ENCODE measurements around the gene PLPP4.

Gene PLPP4

DNA sequence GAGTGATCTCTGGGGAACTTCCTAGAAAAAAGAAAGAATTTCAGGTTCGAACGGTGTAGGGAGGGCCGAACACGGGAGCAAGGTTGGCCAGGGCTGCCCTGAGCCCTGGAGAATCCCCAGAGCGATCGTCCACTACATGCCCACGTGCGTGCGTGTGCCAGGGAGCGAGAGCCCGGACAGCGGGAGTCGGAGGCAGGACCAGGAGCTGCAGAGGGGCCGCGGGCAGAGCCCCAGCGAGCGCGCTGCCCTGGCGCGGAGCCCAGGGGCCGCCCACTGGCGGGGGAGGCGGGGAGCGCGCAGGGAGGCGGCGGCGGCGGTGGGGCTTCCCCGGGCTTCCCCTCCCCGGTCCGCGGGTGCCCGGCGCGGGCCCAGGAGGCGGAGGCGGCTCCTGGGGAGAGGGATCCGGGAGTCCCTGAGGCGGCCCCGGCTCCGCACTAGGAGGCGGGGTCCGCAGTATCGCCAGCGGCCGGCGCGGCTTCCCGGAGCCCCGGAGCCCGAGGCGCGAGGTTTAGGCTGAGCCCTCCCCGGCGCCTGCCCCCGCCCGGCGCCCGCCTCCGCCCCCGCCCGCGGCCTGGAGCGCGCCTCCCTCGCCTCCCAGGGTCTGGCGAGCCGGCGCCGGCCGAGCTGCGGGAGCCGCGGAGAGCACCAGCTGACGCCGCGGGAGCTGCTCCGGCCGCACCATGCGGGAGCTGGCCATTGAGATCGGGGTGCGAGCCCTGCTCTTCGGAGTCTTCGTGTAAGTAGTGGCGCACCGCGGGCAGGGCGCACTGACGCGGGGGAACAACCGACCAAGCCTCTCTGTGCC lies at the start of gene PLPP4:
PLPP4 (plus strand) TSS at position 602 of the 805 bp plus-strand sequence; CDS start at position 681, 79 bp downstream.
- peak; percentile 48 for DNase-seq

DNA sequence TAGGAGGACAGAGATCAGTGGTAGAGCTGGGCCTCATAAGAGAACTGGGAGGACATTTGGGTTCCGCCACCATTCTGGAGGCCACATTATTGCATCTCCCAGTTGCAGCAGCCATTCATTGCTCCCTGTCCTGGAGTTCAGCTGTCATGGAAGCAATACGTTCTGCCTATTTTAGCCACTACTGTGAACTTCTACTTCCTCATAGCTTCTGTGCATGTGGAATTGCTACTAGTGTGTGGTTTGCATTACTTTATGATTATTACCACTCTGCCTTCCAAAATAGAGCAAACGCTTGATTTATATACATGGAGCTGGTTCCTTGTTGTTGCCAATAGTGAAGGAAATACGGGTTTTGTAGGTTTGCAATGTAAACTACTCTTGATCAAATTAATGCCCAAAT lies 47.2 kb upstream of the PLPP4 start:
- DNase-seq: no peak

DNA sequence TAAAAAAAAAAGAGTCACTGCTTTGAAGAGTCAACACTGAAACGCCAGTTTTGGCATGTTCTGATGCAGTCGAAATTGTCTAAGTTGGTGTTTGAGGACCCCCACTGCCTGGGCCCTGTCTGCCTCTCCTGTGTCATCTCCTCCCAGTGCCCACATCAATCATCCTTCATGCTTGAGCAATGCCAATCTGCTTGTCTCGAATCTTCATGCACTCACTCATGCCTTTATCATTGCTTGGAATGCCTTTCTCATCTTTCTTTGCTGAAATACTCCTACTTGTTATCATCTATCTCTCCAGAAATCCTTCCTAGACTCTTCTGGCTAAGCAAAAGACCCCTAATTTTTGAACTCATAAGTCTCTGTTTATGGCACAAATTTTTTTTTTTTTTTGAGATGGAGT lies 42.1 kb upstream of the PLPP4 start:
- no peak for DNase-seq

DNA sequence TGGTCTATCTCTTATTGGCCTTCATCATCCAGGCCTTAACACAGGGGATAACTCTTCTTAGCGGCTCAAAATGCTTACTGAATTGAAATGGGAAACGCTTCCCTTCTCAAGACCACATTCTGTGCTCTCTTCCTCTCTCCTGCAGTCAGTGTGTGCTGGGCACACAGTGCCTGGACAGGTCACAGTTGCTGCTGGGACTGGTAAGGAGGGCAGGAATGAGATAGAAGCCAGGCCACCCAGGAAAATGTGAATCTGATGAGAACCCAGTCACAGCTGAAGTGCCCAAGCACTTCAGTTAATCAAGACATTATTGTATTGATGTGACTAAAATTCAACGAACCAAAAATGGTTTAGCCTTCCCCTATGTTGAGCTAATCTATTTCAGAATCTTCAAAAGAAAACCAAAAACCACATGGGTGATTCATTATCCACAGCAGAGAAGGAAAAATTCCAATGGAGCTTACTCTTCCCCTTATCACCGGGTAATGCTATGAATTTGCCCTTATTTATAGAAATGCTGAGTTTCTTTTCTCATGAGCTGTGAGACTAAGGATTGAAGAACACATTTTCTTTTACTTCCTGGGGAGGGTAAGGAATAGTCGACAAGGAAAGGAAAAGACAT lies 41.2 kb upstream of the PLPP4 start:
- DNase-seq: no peak

DNA sequence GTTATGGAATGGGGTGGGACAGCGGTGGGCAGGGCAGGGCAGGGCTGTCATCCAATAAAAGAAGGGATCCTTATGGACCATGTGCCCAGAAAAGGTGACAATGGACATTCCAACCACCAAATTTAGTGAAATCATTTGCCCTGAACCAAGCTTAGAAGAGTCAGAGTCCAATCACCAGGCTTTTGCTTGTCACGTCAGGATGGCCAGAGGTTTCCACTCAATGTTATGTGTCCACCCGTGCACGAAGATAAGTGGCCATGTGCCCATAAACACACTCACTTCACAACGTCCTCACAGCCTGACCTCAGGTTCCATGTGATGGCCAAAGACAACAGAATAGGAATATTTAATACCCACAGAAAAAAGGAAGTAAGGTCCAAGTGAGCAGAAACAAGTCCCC lies 36.6 kb upstream of the PLPP4 start:
- no peak for DNase-seq

DNA sequence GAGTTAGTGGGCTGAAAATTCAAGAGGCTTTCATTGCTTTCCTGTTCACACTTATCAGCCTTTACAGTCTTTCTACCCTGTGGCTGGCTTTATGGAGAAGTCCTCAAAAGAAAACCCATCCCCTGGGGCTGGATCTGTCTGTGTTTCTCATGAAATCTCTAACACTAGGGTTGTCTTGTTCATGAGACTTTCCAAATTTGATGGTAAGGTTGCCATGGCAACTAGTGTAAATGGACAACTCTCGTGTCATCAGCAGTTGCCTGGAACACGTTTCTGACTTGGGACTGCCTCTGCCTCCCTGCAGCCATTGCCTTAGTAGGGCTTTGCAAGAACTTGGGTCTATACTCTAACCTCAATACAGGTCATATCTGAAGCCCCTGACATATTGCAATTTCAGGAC lies 35.8 kb upstream of the PLPP4 start:
- no peak for DNase-seq

DNA sequence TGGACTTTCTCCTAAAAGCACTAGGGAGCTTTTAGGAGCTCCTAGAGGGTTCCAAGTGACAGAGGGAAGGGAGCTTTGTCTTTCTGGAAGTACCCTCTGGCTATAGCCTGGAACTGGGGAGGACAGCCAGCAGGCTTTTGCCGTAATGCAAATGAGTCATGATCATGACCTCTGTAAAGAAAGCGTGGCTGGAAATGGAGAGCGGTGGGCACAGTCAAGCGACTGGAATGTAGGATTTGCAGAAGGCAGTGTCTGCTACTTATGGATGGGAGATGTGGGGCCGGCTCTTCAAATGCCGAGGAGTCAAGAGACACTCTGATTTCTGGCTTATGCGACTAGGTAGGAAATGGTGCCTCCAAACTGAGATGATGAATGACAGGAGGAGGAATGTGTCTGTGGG lies 34.6 kb upstream of the PLPP4 start:
- DNase-seq: no peak

DNA sequence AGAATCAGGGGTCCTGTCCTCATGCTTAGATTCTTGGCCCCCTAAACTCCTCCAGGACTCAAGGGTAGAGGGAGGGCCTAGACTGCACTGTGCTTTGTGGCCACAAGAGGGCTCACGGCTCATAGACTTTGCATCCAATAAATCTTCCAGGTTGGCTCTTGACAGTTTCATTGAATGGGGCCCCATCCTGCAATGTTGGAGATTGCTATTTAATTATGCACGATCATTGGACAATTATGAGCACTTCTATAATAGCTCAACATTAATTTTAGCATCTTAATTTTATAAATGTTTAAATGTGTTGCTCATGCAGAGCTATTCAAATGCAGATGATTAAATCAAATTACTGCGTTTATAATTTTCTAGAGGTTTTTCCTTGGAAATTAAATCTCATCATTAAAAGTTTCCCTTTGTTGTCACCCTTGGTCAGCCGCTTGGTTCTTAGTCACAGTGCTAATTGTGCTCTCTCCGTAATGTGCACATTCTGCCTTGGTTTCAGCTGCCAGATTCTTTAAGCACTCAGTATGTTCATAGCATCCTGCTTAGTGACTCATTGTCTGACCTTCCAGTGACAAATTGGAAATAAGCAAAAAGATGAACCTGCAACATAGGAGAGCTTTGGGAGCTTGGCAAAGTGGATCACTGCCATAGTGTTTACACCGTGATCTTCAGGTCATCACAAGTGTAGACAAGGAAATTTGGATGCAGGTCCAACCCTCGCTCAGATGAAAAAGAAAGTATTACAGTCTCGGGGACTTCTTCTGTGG lies 33.4 kb upstream of the PLPP4 start:
- DNase-seq: peak; percentile 18

DNA sequence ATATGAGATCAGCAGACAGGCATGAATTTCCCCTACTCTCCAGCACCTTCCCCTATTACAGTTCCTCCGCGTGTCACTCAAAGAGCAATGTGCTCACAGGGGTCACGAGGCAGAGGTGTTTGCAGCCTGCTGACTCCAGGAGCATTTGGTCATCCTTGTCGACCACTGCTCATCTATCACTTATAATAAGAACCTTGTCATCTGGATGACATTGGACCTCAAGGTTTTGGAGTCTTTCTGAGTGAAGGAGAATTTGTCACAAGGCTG lies 32.9 kb upstream of the PLPP4 start:
- DNase-seq: no peak

DNA sequence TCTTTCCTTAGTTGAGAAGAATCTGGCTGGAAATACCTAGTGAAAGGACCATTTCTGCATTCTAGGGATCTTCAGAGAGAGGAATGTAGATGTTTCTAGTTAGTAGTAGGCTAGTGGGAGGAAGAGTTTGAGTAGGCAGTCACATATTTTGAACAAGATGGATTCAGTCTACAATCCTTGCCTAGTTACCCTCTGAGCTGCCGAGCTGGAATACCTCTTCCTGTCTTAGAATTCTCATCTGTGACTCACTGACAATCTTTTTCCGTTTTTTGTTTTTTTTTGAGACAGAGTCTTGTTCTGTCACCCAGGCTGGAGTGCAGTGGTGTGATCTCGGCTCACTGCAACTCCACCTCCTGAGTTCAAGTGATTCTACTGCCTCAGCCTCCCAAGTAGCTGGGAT lies 30.7 kb upstream of the PLPP4 start:
- DNase-seq: no peak

DNA sequence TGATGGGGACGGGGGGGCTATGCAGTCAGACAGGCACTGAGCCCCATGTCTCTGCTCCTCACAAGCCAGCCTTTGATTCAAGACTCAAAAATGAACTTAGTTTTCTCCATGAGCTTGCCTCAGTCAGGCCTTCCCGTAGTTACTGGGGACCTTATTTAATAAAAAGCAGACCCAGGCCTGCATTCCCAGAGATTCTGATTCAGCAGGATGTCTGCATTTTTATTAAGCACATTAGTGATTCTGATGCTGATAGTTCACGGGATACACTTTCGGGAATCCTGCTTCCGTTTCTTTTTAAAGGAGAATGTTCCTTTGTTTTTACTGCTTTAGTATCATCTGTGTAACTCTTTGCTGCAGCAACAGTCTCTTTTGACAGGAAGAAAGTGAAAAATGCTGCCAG lies 28.3 kb upstream of the PLPP4 start:
- no peak for DNase-seq

DNA sequence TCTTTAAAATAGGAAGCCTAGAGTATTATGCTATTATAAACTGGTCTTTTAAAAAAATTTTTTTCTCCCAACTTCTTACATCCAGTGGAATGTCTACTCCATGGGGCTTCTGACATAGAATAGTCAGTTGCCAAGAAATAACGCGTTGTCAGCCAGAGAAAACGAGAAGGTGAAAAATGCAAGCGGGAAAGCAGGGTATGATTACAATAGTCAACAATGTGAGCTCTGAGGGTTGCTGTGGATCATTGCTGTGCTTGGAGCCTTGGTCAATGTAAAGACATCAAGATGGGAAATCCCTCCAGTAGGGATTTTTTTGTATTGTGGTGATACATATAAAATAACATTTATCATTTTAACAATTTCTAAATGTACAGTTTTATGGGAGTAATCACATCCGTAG lies 27.6 kb upstream of the PLPP4 start:
- no peak for DNase-seq

DNA sequence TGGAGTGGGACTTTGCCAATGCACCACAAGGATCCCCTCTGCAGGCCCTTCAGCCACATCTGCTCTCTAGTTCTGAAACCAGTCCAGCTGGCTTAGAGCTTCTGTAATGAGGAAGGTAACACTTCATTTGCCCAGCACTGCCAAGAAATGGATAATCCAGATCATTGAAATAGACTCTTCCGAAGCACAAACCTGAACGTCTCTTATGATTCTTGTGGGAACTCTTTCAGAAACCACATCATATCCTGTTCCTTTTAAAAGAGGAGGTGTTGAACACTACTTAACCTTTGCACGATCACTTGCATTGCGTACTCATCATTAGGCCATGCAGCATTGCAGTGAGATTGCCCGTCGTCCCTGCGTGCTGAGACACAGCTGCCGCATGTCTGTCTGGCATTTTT lies 25.8 kb upstream of the PLPP4 start:
- DNase-seq: no peak

DNA sequence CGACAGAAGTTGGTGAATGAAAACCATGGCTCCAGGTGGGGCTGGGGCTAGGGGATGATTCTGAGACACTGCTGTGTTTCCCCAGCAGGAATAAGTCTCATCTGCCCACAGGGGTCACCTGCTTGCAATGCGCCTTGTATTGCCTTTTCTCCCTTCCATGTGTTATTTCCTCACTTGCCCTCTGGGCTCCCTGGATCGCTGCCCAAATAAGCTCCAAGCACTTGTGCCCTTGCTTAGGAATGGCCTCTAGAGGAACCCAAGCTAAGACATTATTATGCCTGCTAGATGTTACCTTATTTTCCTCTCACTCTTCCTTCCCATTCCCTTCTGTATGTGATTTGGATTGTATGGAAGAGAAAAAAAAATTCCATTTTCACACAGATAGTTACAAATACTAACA lies 24.8 kb upstream of the PLPP4 start:
- no peak for DNase-seq

DNA sequence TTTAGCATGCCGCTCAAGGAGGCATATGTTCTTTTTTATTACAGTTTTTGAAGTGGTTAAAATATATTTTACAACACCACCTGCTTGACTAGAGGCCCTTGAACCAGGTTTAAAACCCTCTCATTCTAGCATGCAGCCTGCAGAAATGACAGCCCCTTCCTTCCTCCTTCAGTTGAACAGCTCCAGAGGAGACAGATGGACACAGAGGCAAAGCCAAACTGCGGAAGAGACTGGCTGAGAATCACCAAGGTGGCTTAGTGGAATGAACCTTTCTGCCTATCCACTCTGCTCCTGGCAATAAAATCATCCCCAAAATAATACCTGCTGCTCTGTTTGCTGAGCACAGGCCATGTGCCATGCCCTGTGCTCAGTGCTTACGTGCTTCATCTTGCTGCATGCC lies 23.9 kb upstream of the PLPP4 start:
- DNase-seq: no peak

DNA sequence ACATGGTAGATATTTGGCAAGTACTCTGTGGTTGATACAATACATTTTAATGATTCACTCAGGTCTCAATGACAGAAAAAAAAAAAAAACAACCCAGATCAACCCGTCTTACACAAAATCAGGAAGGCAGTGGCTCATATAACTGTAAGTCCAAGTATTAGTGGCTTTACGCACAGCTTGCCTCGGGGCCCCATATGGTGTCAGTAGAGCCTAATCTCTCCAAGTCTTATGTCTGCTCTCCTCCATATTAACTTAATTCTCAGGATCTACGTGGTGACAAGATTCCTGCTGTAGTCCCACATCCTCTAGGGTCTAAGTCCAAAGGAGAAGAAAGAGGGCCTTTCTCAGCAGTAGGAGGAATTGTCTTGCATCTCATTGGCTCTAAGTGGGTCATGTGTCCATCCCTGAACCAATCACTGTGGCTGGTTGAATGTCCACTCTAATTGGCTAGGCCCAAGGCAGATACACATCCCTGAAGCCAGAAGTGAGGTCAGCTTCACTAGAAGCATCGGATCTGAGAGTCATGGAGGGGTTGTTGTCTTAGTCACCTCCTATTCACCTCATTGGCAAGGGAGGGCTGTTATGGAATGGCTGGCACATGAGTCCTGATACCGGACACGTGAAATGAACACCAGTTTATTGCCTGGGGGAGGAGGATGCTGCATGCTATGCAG lies 20.5 kb upstream of the PLPP4 start:
- no peak for DNase-seq

DNA sequence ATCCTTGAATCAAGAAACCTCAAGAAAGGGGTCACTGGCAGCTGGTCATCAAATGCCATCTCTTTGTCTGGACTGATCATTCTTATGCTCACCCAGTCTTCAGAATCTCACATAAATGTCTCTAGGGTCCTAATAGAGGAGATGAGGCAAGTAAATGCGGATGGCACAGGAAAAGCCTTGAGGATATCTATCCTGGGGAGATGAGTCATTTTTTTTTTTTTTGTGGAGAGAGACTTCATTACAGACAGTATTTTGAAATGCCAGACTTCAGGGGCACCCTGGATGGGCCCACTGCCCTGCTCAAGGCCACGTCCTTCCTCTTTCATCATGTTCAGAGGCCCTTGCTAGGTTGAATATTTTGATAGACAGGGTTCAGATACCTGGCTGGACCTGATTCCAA lies 19.5 kb upstream of the PLPP4 start:
- DNase-seq: no peak

DNA sequence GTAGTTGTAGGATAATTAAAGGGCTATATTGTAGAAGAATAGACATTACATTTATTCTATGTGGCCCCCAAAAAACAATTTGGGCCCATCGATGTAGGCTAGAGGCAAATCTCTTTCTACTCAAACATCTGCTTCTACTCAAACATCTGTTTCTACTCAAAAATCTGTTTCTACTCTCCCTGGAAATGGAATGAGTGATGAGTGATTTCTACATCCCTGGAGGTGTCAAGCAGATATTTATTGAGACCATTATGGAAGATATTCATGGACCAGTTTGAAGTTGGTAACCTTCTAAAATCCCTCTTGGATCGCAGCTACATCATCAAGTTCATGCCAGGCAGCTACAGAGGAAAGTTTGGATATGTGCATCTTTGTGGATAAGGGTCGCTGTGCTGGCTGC lies 5.1 kb upstream of the PLPP4 start:
- no peak for DNase-seq

DNA sequence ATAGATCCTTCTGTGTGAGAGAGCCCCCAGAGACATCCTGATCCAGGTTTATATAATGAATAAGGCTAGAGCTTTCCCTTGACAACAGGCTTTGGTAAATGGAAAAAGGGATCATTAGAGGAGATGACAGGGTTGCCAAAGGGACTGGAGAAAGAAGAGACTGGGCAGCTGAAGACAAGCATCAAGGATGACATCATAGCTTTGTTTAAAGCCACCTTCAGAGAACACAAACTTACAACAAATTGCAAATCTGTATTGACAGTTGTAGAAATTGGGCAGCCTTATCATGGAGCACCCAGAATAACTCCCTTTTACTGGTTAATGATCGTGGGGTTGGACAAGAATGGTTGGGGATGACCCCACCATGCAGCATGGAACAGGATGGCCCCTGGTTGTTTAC lies 3.7 kb upstream of the PLPP4 start:
- DNase-seq: no peak

DNA sequence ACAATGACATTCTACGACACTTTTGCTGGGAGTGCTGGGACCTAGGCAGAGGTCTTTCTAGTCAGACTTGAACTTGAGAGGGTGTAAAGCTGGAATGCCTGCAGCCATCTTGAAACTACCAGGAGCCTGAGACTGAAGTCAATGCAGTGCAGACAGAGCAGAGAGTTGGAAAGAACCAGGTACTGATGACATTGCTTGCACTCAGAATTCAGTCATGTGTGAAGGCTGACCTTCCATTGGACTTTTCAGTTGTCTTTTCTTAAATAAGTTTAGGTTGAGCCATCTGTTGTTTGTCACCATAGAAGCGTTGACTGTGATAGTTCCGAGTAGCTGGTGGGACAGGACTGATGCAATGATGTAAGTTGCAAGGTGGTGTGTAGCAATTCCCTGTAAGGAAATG lies 3.1 kb upstream of the PLPP4 start:
- no peak for DNase-seq

DNA sequence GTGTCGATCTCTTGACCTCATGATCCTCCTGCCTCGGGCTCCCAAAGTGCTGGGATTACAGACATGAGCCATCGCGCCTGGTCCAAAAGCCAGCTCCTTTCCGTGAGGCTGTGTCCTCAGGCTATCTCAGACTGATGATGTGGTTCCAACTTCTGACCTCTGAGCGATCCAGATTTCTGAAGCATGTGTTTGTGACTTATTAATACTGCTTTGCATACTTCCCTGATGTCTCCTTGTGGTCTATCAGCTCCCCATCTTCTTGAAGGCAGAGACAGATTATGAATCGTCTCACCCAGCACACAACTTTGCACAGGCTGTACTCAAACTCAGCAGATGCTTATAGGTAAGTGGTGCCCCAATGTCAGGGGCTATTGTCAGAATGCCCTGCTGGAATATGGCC lies 2.0 kb upstream of the PLPP4 start:
- DNase-seq: no peak

DNA sequence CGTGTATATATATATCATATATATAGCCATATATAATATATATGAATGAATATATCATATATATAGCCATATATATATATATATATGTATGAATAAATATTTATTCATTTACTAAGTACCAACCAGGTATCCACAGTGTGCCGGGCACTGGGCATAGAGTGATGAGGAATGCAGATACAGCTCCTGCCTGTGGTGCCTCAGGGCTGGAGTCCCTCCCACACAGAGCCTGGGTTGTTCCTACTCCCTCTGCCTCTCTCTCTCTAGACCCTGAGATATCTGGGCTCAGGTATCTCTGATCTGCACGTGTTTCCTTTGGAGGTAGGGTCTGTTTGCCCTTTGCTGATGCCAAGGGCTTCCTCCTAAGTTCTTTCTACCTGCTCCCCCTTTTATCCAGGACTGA lies 1.4 kb upstream of the PLPP4 start:
- DNase-seq: no peak

DNA sequence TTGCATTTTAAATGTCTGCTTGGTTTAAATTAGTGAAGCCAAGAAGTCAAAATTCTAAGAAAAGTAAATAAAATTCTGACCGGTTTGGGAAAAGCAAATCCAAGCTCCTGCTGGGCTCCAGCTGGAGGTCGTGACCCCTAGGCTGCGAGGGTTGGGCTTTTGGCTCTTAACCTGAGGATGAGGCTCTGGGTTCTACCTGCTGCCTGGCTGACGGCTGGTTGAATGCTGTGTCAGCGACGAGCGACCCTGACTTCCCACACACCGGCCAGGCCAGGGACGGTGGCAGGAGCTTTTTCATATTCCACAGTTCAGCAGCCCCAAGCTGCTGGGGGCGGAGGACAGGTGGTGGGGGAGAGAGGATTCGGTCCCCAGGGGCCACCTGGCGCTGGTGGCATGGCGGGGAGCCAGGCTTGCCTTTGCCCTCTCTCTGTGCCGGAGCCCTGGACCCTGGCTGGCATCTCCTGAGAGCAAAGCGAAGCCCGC lies 843 bp upstream of the PLPP4 start:
- peak; percentile 18 for DNase-seq
